ENCODE measurements around the gene POLR1H. TPM values are rescaled to one million over a fixed set of nuclear protein-coding genes. Genes with fewer than 3 reads are reported as not detected.

POLR1H gene
- total RNA-seq, 4 donors from 2014 or later: 11.6 to 28.8 (median 20.0) TPM

- Histone ChIP-seq H3K4me1 (peaks cover 0 to 40% (median 19%) of the 10 kb centered on the region in 3 donors), H3K4me3 (peak overlapping the region in 1 of 2 donors; percentile 47), H3K36me3 (no peaks in the 10 kb centered on the region), H3K27me3 (peaks cover 64% of the 10 kb centered on the region), H3K27ac (peak overlapping the region in 3 of 4 donors; percentile 69 to 86 (median 76)), H3K9me3 (no peaks in the 10 kb centered on the region)
- WGBS, 2 donors (ENCODE audit: low coverage in 1 of 2): 32 to 43% methylated on average over 5 to 13 of the region's 15 CpGs
- no peak for TF ChIP-seq POLR2AphosphoS5 (IDR thresholded peaks at IDR 0.05)
- TF ChIP-seq POLR2A (IDR thresholded peaks at IDR 0.05): peak in 1 of 2 donors; percentile 17
- peak; percentile 75 for ATAC-seq
Measured at GRCh38 chr6:30102414-30102969, 41.4 kb downstream of the POLR1H start.

DNA sequence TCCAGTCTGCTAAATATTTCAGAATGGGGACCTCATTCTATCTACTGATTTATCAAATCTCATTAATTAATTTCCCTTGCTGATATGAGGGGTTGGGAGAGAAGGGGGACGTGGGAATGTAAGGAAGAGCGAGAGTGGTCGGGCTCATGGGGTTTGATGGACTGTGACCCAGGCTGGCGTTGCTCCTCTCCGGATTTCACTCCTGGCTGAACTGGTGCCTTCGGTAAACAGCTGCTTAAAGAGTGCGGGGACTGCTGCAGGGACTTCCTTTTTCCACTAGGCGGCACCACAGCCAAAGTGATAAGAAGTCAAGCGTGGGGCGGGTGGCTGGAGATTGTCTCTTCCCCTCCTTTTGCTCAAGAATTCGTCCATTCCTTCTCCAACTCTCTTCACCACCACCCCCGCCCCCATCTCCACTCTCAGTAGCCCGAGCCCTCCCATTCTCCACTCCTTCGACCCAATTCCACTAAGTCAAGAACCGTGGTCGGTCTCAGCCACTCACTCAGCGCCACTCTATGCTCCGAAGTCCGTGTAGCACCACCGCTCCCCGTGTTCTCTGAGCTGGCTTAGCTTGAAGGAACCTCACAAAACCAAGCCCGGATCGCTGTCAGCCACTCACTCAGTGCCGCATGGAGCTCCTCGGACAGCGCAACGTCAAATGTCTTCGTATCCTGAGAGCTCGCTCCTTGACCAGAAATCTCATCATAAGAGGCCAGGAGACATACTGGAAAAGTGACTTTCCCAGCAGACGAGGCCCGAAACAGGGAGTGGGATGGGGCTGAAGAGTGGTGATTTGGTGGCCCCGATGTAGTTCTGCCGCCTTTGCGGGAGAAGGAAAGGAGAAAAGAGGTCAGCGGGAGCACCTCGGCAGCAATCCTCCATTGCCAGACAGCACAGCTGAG, 42.2 kb downstream of the POLR1H start:
- no peaks in the 10 kb centered on the region for H3K36me3 ChIP-seq
- ATAC-seq: peak; percentile 77
- peak; percentile 6 for TF ChIP-seq POLR2AphosphoS5 (IDR thresholded peaks at IDR 0.05)
- TF ChIP-seq EP300 (IDR thresholded peaks at IDR 0.05): no peak
- TF ChIP-seq POLR2A (IDR thresholded peaks at IDR 0.05): no peak
- TF ChIP-seq CTCF (IDR thresholded peaks at IDR 0.05): peak; percentile 60 to 95 (median 86)
- H3K27me3 ChIP-seq: peaks cover 64% of the 10 kb centered on the region
- WGBS, 2 donors (ENCODE audit: low coverage in 1 of 2): 3 to 5% methylated on average over 12 to 21 of the region's 36 CpGs
- peak overlapping the region; percentile 10 to 47 for H3K4me3 ChIP-seq
- no peaks in the 10 kb centered on the region for H3K9me3 ChIP-seq
- peaks cover 0 to 40% (median 19%) of the 10 kb centered on the region in 3 donors for H3K4me1 ChIP-seq
- H3K27ac ChIP-seq: peak overlapping the region in 3 of 4 donors; percentile 69 to 86 (median 76)

DNA sequence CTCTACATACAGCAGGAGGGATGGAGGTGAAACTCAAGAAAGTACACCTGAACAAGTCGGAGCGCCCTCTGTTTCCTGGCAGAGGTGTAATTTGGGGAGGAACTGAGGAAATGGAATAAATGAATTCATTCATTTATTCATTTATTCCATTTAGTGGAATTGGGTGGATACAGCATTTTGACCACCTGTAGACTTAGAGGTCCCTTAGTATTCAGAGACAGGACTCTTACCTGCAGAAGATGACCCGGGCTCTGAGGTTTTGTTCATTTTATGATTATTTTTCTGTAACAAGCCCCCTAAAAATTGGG, 42.8 kb downstream of the POLR1H start:
- H3K36me3 ChIP-seq: no peaks in the 10 kb centered on the region
- H3K9me3 ChIP-seq: no peaks in the 10 kb centered on the region
- 15 to 33% methylated on average over 2 to 3 of the region's 3 CpGs for WGBS, 2 donors (ENCODE audit: low coverage in 1 of 2)
- H3K4me3 ChIP-seq: peak overlapping the region in 1 of 2 donors; percentile 47
- H3K27me3 ChIP-seq: peaks cover 64% of the 10 kb centered on the region
- TF ChIP-seq CTCF (IDR thresholded peaks at IDR 0.05) (no peak), POLR2AphosphoS5 (IDR thresholded peaks at IDR 0.05) (no peak), EP300 (IDR thresholded peaks at IDR 0.05) (no peak), POLR2A (IDR thresholded peaks at IDR 0.05) (no peak)
- ATAC-seq: no peak
- no peak overlapping the region for H3K27ac ChIP-seq
- H3K4me1 ChIP-seq: peaks cover 0 to 40% (median 19%) of the 10 kb centered on the region in 3 donors

GRCh38 chr6:30104661-30105060, 43.6 kb downstream of the POLR1H start:
- H3K9me3 ChIP-seq: no peaks in the 10 kb centered on the region
- H3K27ac ChIP-seq: no peak overlapping the region
- no peak overlapping the region for H3K4me3 ChIP-seq
- H3K36me3 ChIP-seq: no peaks in the 10 kb centered on the region
- H3K27me3 ChIP-seq: peaks cover 64% of the 10 kb centered on the region
- ATAC-seq: no peak
- peaks cover 0 to 40% (median 19%) of the 10 kb centered on the region in 3 donors for H3K4me1 ChIP-seq
- TF ChIP-seq POLR2AphosphoS5 (IDR thresholded peaks at IDR 0.05): no peak
- TF ChIP-seq EP300 (IDR thresholded peaks at IDR 0.05): no peak
- no peak for TF ChIP-seq POLR2A (IDR thresholded peaks at IDR 0.05)
- no peak for TF ChIP-seq CTCF (IDR thresholded peaks at IDR 0.05)
- WGBS, 2 donors (ENCODE audit: low coverage in 1 of 2): 59 to 71% methylated on average over 2 of the region's 2 CpGs

DNA sequence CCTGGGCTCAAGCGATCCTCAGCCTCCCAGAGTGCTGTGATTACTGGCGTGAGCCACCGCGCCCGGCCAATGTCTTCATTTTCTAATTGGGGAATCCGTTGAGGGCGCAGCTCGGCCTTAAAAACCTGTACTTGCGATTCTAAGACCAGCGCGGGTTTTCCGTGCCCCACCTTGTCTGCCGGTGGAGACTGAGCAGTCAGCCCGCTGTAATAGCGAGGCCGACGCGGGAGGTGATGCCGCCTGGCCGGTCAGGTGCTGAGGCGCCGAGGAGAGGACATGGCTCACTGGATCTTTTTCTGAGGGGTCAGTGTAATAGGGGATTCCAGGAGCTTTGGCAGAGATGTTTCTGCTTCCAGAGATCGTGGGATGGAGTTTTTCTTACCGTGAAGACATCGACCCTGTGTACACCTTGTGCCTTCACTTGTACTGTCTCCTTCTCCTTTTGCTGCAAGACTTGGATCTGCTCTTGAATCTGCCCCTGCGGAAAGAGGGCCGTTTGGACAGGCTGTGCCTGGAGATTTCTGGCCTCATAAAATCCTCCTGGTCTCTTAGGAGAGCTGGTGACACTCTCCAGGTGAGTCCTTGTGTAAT, 50.3 kb downstream of the POLR1H start:
- H3K27ac ChIP-seq: no peak overlapping the region
- no peaks in the 10 kb centered on the region for H3K4me1 ChIP-seq
- H3K27me3 ChIP-seq: peaks cover 88% of the 10 kb centered on the region
- 46 to 55% methylated on average over 4 to 5 of the region's 27 CpGs for WGBS, 2 donors (ENCODE audit: low coverage in 1 of 2)
- no peaks in the 10 kb centered on the region for H3K9me3 ChIP-seq
- ATAC-seq: no peak
- no peak for TF ChIP-seq CTCF (IDR thresholded peaks at IDR 0.05)
- TF ChIP-seq EP300 (IDR thresholded peaks at IDR 0.05): no peak
- no peak for TF ChIP-seq POLR2AphosphoS5 (IDR thresholded peaks at IDR 0.05)
- no peak for TF ChIP-seq POLR2A (IDR thresholded peaks at IDR 0.05)
- no peaks in the 10 kb centered on the region for H3K36me3 ChIP-seq
- H3K4me3 ChIP-seq: no peak overlapping the region
